UCSD-AML1 (cell line): ENCODE results near the gene GPR35.
A peak's percentile ranks its signal among the peaks of the same experiment; 100 is the strongest.

Source experiments
- DNase-seq: peaks from one replicate; lab custom pipeline; 2025; ENCODE audit not compliant: unreplicated experiment; lab: John Stamatoyannopoulos, UW

Gene GPR35

DNA sequence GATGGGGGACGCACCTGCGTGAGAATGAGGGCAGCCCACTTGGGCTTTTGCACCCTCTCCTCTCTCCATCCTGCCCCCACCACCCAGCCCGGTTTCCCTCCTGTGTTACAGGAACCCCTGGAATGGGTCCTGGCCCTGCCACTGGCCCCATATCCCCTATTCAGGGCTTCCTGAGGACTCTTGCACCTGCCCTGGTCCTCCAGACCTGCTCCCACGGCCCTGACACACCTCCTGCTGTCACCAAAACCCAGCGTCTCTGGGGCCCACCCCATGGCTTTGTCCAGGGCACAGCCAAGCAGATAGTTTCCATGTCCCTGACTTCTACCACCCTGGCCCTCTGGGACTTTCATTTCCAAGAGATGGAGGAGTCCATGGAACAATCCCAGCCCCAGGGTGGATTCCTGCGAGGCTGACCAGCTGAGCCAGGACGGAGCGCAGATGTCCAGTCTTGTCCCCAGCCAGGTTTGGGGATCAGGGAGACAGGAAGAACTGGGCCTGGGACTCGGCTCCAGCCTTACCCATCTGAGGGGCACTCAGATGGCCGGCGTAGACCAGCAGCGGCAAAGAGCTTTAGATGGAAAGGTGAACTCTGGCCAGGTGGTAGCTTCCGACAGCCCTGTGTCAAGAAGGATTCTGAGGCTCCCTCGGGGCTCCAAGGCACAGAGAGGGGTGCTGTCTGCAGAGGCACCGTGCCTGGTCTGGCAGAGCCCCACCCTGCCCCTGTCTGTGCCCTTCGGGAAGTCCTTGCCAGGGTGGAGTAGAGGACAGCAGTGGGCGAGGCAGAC is 12.0 kb downstream of the GPR35 start:
- DNase-seq = no peak

GRCh38 chr2:240637901-240638345 is 12.6 kb downstream of the GPR35 start:
- DNase-seq = no peak

- no peak for DNase-seq
These were observed 13.4 kb downstream of the GPR35 start for GRCh38 chr2:240638512-240639160.

GRCh38 chr2:240639566-240639965 is 14.3 kb downstream of the GPR35 start:
- DNase-seq = no peak

DNA sequence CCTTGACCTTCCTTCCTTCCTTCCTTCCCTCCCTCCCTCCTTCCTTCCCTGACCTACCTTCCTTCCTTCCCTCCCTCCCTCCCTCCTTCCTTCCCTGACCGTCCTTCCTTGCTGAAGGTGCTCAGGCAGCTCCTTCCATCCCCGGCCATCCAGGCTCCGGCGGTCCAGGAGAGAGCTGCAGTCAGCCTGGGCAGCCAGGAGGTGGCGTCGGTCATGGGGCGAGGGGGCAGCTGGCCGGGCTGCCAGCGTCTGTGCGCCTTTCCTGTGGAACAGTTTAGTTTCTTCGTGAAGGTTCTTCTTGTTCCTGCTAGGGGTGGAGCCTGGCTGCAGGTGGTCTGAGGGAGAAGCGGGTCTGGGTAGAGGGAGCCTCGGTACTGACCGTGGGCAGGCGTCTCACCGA is 15.7 kb downstream of the GPR35 start:
- DNase-seq = no peak

- no peak for DNase-seq
These were observed 17.0 kb downstream of the GPR35 start for GRCh38 chr2:240642061-240642805.

GRCh38 chr2:240642806-240643092 is 17.5 kb downstream of the GPR35 start:
- DNase-seq = no peak

GRCh38 chr2:240643093-240643810 is 18.0 kb downstream of the GPR35 start:
- DNase-seq = no peak

GRCh38 chr2:240643811-240644150 is 18.5 kb downstream of the GPR35 start:
- DNase-seq = no peak

DNA sequence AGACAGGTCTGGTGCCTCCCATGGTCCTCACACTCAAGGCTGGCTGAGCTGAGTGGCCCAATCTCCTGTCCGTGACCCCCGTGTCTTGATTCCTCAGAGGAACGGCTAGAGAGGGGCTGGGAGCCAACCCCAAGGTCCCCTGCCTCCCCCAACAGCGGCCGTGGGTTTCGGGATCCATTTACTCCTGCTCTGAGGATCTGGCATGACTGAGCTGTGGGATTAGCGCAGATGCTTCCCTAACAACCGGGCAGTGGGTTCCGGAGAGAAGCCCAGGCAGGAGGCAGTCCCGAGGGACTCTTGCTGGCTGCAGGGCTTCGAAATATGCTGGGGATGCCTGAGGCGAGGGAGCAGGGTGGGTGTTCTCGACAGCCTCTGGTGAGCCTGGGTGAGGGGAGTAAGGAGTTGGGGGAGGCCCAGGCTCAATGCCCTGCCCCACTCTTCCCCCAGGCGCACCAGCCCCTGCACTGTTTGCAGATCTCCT is 18.9 kb downstream of the GPR35 start:
- DNase-seq = no peak

- no peak for DNase-seq
These were observed 19.6 kb downstream of the GPR35 start for GRCh38 chr2:240644859-240645301.

DNA sequence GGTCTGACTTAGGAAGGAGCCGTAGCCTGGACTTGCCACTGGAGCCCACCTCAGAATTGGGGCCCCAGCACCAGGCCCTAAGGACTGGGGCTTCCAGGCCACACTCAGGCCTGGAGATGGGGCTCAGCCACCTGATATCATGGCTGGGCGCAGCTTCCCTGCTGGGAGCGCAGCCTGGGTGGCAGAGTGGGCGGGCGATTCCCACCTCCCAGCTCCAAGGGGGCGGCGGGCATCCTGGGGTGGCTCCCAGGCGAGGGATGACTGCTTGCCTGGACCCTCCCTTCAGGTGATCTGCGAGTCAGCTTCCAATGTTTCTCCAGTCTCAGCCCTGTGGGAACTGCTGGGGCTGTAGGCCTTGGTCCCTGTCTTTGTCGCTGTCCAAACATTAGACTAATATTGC is 20.1 kb downstream of the GPR35 start:
- DNase-seq = no peak

GRCh38 chr2:240645801-240646175 is 20.5 kb downstream of the GPR35 start:
- DNase-seq = no peak

DNA sequence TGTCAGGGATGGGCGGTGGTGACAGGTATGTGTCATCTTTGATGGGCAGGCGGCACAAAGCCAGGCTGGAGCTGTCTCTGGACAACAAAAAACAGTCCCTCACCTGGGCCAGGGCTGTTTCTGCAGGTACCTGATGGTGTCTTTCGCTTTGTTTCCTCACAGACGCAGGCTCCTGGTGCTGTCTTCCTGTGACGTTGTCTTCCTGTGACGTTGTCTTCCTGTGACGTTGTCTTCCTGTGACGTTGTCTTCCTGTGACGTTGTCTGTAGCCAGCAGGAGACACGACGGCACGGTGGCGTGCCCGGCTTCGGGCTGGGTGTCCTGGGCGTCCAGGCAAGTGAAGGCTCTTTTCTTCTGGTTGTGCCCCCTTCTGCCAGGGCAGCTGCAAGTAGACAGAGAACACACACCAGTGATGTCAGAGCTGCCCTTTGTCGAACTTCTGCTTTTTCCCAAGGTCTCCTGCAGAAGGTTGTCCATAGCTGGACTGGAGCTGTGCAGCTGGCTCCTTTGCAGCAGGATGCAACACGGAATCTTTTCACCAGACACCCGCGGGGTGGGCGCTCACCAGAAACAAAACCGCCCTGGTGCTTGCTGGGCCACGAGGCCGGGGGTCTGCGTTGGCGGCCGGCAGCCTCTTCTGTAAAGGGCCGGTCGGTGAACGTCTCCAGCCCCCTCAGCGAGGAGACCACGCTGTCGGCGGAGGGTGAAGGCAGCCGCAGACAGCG is 21.1 kb downstream of the GPR35 start:
- DNase-seq = peak; percentile 66

DNA sequence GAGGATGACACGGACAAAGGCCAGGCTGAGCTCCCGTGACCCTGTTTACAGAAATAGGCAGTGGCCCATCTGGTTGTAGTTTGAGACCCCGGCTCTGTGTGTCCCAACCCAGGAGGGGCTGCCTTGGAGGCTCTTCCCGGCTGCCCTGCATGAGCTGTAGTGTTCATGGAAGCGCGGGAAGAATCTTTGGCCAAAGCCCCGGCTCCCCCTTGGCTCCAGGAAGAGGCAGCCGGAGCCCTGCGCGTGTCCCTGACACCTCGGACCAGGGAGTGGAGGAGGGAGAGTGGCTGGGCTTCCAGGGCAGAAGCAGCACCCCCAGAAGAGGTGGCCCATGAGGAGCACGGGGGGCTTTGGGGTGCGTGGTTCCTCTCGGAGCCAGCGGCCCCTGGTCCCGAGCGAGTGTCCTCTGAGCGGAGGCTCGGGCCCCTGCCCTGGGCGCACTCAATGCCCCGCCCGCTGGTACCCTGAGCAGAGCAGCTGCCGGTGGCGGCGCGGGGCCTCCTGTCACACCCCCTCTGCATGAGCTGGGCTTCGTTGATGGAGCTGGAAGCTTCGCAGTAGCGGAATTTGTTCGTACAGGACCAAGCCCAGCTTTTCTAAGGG is 21.7 kb downstream of the GPR35 start:
- no peak for DNase-seq

- no peak for DNase-seq
These were observed 22.3 kb downstream of the GPR35 start for GRCh38 chr2:240647503-240648154.

GRCh38 chr2:240648155-240648649 is 22.9 kb downstream of the GPR35 start:
- no peak for DNase-seq

DNA sequence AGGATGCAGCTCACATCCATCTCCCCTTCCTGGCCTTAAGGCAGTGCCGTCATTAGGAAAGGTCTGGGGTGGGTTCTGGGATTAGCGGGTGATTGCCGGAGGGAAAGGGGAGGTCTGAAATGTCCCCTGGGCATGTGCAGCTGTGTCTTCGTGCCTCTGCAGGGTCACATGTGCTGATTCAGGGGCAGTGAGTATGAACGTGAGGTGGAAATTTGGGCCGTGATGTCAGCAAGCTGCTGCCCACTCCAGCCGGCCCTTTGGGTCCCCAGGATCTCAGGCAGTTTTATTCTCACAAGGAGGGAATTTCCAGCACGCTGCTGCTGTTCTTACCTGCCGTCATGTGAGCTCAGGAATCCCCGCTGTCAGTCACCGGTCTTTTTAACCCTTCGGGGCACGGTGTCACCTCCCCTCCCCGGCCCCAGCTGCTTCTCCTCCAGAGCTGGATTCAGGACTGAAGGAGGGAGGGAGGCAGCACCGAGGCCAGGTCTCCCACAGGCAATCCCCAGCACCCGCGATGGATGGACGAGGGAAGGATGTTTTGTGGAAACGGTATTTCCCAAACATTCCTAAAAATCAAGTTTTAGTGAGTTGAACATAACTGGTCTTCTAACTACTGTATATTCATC is 23.5 kb downstream of the GPR35 start:
- DNase-seq = no peak

DNA sequence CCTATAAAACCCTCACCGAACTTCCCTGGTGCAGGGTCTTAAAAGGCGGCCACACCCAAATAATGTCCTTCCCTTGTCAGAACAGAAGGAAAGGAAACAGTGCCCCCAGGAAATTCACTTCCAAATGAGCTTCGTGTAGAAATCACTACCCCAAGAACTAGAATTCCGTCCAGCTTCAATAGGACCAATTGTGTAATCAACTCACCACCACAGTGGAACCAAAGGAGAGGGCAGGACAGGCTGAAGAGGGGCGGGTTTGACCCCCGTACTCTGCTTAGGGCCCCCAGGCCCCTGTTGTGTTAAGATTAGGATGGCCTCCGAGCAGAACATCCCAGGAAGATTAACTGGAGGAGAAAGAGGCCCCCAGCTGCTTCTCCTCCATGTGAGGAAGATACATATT is 24.1 kb downstream of the GPR35 start:
- no peak for DNase-seq
